OCI-LY1 (cell line): ENCODE results near the gene PRR5.

Source experiments
- H2AFZ ChIP-seq: fragments of 200-600 bp; sonication (generic), shearing (Covaris generic); 2 replicates; pipeline ENCODE4 v1.6.0; 2014; ENCODE audit warnings: antibody characterized with exemption, mild to moderate bottlenecking, low read length
- H3F3A ChIP-seq: fragments of 200-600 bp; sonication (generic), shearing (Covaris generic); 2 replicates; pipeline ENCODE4 v1.6.0; 2014; ENCODE audit warnings: mild to moderate bottlenecking, antibody characterized with exemption, low read length, moderate library complexity; ENCODE audit not compliant: insufficient read depth
- H3K27ac ChIP-seq: fragments of 200-600 bp; sonication (generic); 2 replicates; pipeline ENCODE4 v1.5.1; 2014; ENCODE audit warnings: low read length, mixed run types, mild to moderate bottlenecking, low read depth; ENCODE audit not compliant: poor library complexity, severe bottlenecking
- H3K27me3 ChIP-seq: fragments of 200-600 bp; sonication (generic); 2 replicates; pipeline ENCODE4 v1.6.0; 2014; ENCODE audit warnings: antibody characterized with exemption, mild to moderate bottlenecking, low read length, moderate library complexity; ENCODE audit not compliant: insufficient read depth
- H3K36me3 ChIP-seq: fragments of 200-600 bp; sonication (generic); 2 replicates; pipeline ENCODE4 v1.6.1; 2014; ENCODE audit warnings: mild to moderate bottlenecking, antibody characterized with exemption, low read length, moderate library complexity, mixed read lengths; ENCODE audit not compliant: insufficient read depth
- H3K4me1 ChIP-seq: fragments of 200-600 bp; sonication (generic); 2 replicates; pipeline ENCODE4 v1.5.1; 2014; ENCODE audit warnings: mild to moderate bottlenecking, low read length, moderate library complexity; ENCODE audit not compliant: insufficient read depth, severe bottlenecking
- H3K4me2 ChIP-seq: fragments of 200-600 bp; sonication (generic), shearing (Covaris generic); 2 replicates; pipeline ENCODE4 v1.6.1; 2014; ENCODE audit warnings: low read length
- H3K4me3 ChIP-seq: fragments of 200-600 bp; sonication (generic); 2 replicates; pipeline ENCODE4 v1.5.1; 2014; ENCODE audit warnings: low read length, low read depth, mild to moderate bottlenecking, mixed read lengths; ENCODE audit not compliant: poor library complexity, severe bottlenecking
- H3K79me2 ChIP-seq: fragments of 200-600 bp; shearing (Covaris generic); 2 replicates; pipeline ENCODE4 v1.6.1; 2016; ENCODE audit warnings: mixed run types, low read length, mixed read lengths; ENCODE audit not compliant: insufficient read depth
- H3K9ac ChIP-seq: fragments of 200-600 bp; sonication (generic), shearing (Covaris generic); 2 replicates; pipeline ENCODE4 v1.6.1; 2014; ENCODE audit warnings: mild to moderate bottlenecking, low read length, mixed read lengths
- H3K9me2 ChIP-seq: fragments of 200-600 bp; sonication (generic), shearing (Covaris generic); 2 replicates; pipeline ENCODE4 v1.6.1; 2014; ENCODE audit warnings: low read depth, mild to moderate bottlenecking, low read length, mixed read lengths
- H3K9me3 ChIP-seq: fragments of 200-600 bp; shearing (Covaris generic); 2 replicates; pipeline ENCODE4 v1.6.1; 2014; ENCODE audit warnings: low read length, mixed read lengths
- H4K20me1 ChIP-seq: fragments of 200-600 bp; sonication (generic), shearing (Covaris generic); 2 replicates; pipeline ENCODE4 v1.6.0; 2016; ENCODE audit warnings: mild to moderate bottlenecking, low read length; ENCODE audit not compliant: insufficient read depth
- EZH2 ChIP-seq: fragments of 200-600 bp; sonication (generic), shearing (Covaris generic); IDR thresholded peaks from 2 replicates; pipeline ENCODE4 v1.8.0; 2017; ENCODE audit warnings: borderline replicate concordance, mixed run types, mild to moderate bottlenecking, antibody characterized with exemption, low read length, moderate library complexity, mixed read lengths
- TF ChIP-seq, protein P1 (sequence below): fragments of 200-600 bp; sonication (generic), shearing (Covaris generic); IDR thresholded peaks from 2 replicates; pipeline ENCODE4 v1.5.1; 2017; ENCODE audit warnings: mild to moderate bottlenecking, antibody characterized with exemption, low read length, moderate library complexity, mixed read lengths

The PRR5 gene

DNA sequence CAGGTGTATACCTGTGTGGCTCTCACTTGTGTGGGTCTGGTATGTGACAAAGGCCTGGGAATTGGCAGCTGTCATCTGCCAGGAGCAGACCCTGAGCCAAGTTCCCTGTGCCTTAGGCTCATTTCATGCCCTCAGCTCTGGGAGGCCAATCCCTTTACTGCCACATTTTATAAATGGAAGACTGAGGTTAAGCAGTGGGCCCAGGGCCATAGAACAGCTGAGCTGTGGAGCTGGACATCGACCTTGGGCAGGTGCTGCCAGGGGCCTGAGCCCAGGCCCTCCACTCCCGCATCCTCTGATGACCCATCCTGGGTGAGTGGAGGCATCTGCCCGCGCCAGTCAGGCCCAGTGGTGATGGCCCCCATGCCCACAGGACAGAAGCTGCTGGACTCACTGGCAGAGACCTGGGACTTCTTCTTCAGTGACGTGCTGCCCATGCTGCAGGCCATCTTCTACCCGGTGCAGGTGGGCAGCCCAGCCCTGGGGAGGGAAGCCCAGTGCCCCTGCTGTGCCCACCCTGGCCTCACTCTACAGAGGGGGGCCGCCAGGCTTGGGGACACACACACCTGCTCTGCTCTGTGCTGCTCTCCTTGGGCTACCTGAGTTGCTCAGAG lies 29.5 kb downstream of the PRR5 start:
- TF ChIP-seq, protein P1, sequence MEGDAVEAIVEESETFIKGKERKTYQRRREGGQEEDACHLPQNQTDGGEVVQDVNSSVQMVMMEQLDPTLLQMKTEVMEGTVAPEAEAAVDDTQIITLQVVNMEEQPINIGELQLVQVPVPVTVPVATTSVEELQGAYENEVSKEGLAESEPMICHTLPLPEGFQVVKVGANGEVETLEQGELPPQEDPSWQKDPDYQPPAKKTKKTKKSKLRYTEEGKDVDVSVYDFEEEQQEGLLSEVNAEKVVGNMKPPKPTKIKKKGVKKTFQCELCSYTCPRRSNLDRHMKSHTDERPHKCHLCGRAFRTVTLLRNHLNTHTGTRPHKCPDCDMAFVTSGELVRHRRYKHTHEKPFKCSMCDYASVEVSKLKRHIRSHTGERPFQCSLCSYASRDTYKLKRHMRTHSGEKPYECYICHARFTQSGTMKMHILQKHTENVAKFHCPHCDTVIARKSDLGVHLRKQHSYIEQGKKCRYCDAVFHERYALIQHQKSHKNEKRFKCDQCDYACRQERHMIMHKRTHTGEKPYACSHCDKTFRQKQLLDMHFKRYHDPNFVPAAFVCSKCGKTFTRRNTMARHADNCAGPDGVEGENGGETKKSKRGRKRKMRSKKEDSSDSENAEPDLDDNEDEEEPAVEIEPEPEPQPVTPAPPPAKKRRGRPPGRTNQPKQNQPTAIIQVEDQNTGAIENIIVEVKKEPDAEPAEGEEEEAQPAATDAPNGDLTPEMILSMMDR: no peak
- no peak for TF ChIP-seq EZH2
- no peaks in the 10 kb centered on the region for H3K9me3 ChIP-seq
- no peak overlapping the region for H3K9ac ChIP-seq
- no peaks in the 10 kb centered on the region for H3K36me3 ChIP-seq
- H3K4me2 ChIP-seq: no peak overlapping the region
- H3K27me3 ChIP-seq: no peaks in the 10 kb centered on the region
- no peaks in the 10 kb centered on the region for H4K20me1 ChIP-seq
- no peaks in the 10 kb centered on the region for H3F3A ChIP-seq
- H3K4me1 ChIP-seq: no peaks in the 10 kb centered on the region
- H3K27ac ChIP-seq: no peak overlapping the region
- no peak overlapping the region for H2AFZ ChIP-seq
- H3K4me3 ChIP-seq: no peak overlapping the region
- H3K9me2 ChIP-seq: no peaks in the 10 kb centered on the region
- no peaks in the 10 kb centered on the region for H3K79me2 ChIP-seq

DNA sequence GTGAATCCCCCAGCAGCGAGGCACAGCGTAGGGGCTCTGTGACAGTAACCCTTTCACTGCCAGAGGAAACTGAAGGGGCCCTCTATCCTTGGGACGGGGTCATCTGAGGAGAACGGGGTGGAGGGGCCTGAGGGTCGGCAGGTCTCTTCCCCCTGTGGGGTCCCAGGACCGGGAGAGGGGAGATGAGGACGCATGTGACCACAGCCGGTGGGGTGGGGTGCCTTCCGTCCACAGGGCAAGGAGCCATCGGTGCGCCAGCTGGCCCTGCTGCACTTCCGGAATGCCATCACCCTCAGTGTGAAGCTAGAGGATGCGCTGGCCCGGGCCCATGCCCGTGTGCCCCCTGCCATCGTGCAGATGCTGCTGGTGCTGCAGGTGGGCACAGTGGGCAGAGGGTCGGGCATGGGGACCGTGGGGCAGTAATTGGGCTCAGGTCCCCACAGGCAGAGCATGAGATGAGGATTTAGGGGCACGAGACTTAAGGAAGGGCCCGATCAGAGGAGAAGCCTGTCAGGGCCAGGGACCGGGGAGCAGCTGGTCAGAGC lies 30.1 kb downstream of the PRR5 start:
- Histone ChIP-seq H3K4me1 (no peaks in the 10 kb centered on the region), H4K20me1 (no peaks in the 10 kb centered on the region), H3K4me2 (no peak overlapping the region), H3K27ac (no peak overlapping the region), H3K27me3 (no peaks in the 10 kb centered on the region), H2AFZ (no peak overlapping the region), H3K9ac (no peak overlapping the region), H3K36me3 (no peaks in the 10 kb centered on the region), H3K79me2 (no peaks in the 10 kb centered on the region), H3K9me2 (no peaks in the 10 kb centered on the region), H3K4me3 (no peak overlapping the region), H3K9me3 (no peaks in the 10 kb centered on the region), H3F3A (no peaks in the 10 kb centered on the region)
- TF ChIP-seq EZH2: no peak
- TF ChIP-seq, protein P1: no peak

DNA sequence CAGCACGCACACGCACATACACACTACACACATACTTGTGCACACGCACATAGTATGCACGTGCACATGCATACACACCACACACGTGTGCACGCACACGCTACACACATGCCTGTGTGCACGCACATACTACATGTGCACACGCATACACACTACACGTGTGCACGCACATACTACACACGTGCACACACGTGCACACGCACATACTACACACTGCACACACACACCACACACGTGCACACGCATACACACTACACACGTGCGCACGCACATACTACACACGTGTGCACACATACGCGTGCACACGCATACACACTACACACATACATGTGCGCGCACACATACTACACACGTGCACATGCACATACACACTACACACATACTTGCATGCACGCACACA lies 30.7 kb downstream of the PRR5 start:
- H3K9me3 ChIP-seq: no peaks in the 10 kb centered on the region
- H3K9ac ChIP-seq: no peak overlapping the region
- no peak overlapping the region for H3K4me2 ChIP-seq
- 0 out of 2 replicates have a peak, but pooled peaks cover 2% of the 10 kb centered on the region for H3K27me3 ChIP-seq
- H2AFZ ChIP-seq: no peak overlapping the region
- H4K20me1 ChIP-seq: no peaks in the 10 kb centered on the region
- TF ChIP-seq EZH2: no peak
- TF ChIP-seq, protein P1: no peak
- H3K79me2 ChIP-seq: no peaks in the 10 kb centered on the region
- no peak overlapping the region for H3K4me3 ChIP-seq
- H3K9me2 ChIP-seq: no peaks in the 10 kb centered on the region
- no peaks in the 10 kb centered on the region for H3F3A ChIP-seq
- H3K4me1 ChIP-seq: no peaks in the 10 kb centered on the region
- no peaks in the 10 kb centered on the region for H3K36me3 ChIP-seq
- H3K27ac ChIP-seq: no peak overlapping the region
